OCI-LY1 (cell line): Measurements from ENCODE around the gene HLA-DQB2.

Experiments used
- CTCF ChIP-seq: fragments of 200-600 bp; sonication (generic), shearing (Covaris generic); IDR thresholded peaks from 2 replicates; pipeline ENCODE4 v1.5.1; 2017; ENCODE audit warnings: mild to moderate bottlenecking, antibody characterized with exemption, low read length, moderate library complexity, mixed read lengths
- EZH2 ChIP-seq: fragments of 200-600 bp; sonication (generic), shearing (Covaris generic); IDR thresholded peaks from 2 replicates; pipeline ENCODE4 v1.8.0; 2017; ENCODE audit warnings: borderline replicate concordance, mixed run types, mild to moderate bottlenecking, antibody characterized with exemption, low read length, moderate library complexity, mixed read lengths

- TF ChIP-seq CTCF = no peak
- no peak for TF ChIP-seq EZH2
Measured at GRCh38 chr6:32775071-32775470, 11.7 kb upstream of the HLA-DQB2 start.
